ENCODE measurements around the gene PDGFA.

- no peak for TF ChIP-seq POLR2A (IDR thresholded peaks at IDR 0.05)
- TF ChIP-seq CTCF (IDR thresholded peaks at IDR 0.05): no peak
These were observed 27.5 kb downstream of the PDGFA start for GRCh38 chr7:491958-492713.
